ENCODE measurements around the gene TAF1C. TPM values are rescaled to one million over a fixed set of nuclear protein-coding genes. Genes with fewer than 3 reads are reported as not detected.

TAF1C gene
- total RNA-seq, 1 donor from 2014 or later: 80.2 TPM

DNA sequence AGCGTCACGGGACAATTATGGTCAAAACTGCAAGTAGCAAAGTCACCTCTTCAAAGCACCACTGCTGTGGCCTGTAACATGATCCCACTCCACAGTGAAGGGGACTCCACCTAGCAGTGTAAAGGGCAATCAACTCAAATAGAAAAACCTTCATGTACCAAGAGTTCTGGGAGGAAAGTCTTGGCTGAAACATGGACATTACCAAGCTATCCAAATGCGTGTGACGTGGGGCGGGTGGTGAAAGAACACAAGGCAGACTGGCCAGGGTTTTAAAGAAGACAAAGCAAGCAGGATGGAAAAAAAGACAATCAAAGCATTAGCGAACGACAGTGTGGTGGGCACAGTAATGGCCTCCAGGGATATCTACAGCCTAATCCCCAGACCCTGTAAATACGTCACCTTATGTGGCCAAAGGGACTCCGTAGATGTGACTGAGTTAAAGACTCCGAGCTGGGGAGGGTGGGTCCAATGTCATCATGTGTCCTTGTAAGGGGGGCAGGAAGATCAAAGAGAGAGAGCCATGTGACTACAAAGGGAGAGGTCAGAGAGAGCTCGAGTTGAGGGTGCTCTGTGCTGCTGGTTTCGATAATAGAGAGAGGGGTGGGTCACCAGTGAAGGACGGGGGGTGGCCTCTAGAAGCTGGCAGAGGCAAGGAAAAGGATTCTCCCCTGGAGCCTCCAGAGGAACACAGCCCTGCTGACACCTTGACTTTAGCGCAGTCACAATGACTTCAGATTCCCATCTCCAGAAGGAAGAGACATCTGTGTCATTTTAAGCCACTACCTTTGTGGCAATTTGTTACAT is 47.8 kb downstream of the TAF1C start:
- H3K4me1 ChIP-seq: no peaks in the 10 kb centered on the region
- H3K27me3 ChIP-seq: no peaks in the 10 kb centered on the region
- H3K36me3 ChIP-seq: no peaks in the 10 kb centered on the region
- H3K27ac ChIP-seq: peak overlapping the region; percentile 61
- TF ChIP-seq, protein P1, sequence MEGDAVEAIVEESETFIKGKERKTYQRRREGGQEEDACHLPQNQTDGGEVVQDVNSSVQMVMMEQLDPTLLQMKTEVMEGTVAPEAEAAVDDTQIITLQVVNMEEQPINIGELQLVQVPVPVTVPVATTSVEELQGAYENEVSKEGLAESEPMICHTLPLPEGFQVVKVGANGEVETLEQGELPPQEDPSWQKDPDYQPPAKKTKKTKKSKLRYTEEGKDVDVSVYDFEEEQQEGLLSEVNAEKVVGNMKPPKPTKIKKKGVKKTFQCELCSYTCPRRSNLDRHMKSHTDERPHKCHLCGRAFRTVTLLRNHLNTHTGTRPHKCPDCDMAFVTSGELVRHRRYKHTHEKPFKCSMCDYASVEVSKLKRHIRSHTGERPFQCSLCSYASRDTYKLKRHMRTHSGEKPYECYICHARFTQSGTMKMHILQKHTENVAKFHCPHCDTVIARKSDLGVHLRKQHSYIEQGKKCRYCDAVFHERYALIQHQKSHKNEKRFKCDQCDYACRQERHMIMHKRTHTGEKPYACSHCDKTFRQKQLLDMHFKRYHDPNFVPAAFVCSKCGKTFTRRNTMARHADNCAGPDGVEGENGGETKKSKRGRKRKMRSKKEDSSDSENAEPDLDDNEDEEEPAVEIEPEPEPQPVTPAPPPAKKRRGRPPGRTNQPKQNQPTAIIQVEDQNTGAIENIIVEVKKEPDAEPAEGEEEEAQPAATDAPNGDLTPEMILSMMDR (IDR thresholded peaks at IDR 0.05): no peak
- no peak overlapping the region for H3K4me3 ChIP-seq
- ATAC-seq: peak; percentile 88
- intact Hi-C loops (cut with DNase I): no loop called here
- no peaks in the 10 kb centered on the region for H3K9me3 ChIP-seq
- no peak for DNase-seq

DNA sequence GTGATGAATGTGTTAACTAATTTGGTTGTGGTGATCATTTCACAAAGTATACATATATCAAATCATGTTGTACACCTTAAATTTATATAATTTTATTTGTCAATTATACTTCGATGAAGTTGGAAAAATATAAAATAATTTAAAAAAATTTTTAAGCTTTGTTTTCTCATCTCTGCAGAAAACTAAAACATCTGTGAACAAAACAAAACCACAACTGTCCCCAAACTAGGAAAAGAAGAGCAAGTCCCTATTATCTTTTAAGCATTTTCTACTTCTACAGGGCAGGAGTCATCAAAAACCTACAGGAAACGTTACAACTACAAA is 48.4 kb downstream of the TAF1C start:
- peak overlapping the region; percentile 61 for H3K27ac ChIP-seq
- DNase-seq (no peak), ATAC-seq (no peak)
- H3K9me3 ChIP-seq: no peaks in the 10 kb centered on the region
- H3K4me3 ChIP-seq: no peak overlapping the region
- H3K36me3 ChIP-seq: no peaks in the 10 kb centered on the region
- H3K27me3 ChIP-seq: no peaks in the 10 kb centered on the region
- intact Hi-C loops (cut with DNase I): no loop called here
- H3K4me1 ChIP-seq: no peaks in the 10 kb centered on the region
- TF ChIP-seq, protein P1 (IDR thresholded peaks at IDR 0.05): no peak

DNA sequence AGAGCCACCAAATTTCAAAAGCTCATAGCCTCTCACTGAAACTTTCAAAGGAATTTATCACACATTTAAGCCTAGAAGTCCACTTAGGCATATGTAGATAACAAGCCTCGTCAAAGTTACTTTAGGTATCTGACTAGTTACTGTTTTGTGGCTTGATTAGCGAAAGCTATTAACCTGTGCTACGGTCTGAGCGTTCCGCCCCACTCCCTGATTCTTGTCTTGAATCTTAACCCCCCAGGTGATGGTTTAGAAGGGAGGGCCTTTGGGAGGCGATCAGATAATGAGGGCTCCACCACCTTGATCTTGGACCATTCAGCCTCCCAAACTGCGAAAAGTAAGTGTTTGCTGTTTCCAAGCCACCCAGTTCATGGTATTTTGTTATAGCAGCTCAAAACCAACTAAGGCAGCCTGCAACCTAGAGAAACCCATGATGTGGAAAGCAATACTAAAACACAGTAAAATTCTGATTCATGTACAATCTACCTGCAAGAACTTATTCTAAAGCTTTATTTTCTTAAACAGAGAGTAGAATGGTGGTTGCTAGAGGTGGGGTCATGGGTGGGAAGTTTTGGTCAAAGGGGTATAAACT is 49.0 kb downstream of the TAF1C start:
- DNase-seq (no peak), ATAC-seq (no peak)
- Histone ChIP-seq H3K4me1 (no peaks in the 10 kb centered on the region), H3K4me3 (no peak overlapping the region), H3K27me3 (no peaks in the 10 kb centered on the region), H3K27ac (no peak overlapping the region), H3K9me3 (no peaks in the 10 kb centered on the region), H3K36me3 (no peaks in the 10 kb centered on the region)
- intact Hi-C loops (cut with DNase I): no loop called here
- TF ChIP-seq, protein P1 (IDR thresholded peaks at IDR 0.05): no peak

DNA sequence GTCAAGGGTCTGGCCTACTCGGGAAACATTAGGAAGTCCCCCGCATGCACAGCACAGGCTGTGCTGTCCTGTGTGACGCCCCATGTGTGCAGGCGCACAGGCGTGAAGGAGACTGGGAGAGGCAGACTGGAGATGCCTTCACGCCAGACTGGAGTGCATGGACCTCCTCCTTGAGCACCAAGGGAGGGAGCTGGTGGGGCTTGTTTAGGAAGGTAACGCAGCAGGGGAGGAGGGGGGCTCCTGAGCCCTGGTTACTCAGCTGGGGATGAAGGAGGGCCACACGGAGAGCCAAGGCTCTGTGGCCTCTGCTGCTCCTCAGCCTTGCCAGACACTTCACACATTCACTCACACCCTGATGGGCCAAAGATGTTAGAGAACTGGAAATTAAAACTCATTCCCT is 49.6 kb downstream of the TAF1C start:
- Histone ChIP-seq H3K9me3 (no peaks in the 10 kb centered on the region), H3K27me3 (no peaks in the 10 kb centered on the region), H3K36me3 (no peaks in the 10 kb centered on the region), H3K4me3 (no peak overlapping the region), H3K4me1 (no peaks in the 10 kb centered on the region), H3K27ac (no peak overlapping the region)
- ATAC-seq (no peak), DNase-seq (no peak)
- TF ChIP-seq, protein P1 (IDR thresholded peaks at IDR 0.05): no peak
- intact Hi-C loops (cut with DNase I): no loop called here

DNA sequence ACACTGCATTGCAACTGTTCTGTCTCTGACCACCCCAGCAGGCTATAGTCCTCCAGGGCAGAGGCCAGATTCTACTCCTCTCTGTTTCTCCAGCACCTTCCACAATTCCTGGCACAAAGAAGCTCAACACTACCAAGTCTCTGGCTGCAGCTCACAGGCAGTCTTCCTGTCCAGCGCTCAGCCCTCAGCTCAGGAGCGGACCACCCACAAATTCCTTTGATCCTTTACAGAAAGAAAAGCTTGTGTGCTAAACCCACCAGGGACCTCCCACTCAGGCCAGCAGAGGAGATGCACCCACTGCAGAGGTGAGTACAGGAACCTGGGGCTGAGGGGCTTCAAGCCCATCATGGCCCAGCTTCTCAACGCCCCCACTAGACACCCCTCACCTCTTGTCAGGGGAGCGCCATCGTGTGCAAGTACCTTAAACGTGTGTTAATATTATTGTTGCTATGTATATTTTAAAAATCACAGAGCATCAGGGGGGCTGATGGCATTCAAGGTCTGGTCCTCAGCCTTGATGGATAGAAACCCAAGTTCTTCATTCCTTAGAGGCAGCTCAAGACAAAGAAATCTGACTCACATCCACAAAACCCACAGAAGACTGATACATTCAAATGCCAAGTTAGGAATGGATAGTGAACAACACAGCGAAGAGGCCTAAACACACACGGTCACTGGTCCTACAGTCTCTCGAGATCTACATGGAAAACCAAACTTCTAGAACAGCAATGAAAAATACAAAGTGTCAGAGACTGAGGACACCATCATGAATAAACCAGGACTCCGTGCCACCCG is 50.3 kb downstream of the TAF1C start:
- intact Hi-C loops (cut with DNase I): no loop called here

More for the DNA sequence above, 50.3 kb downstream of the TAF1C start:
- no peaks in the 10 kb centered on the region for H3K4me1 ChIP-seq
- no peaks in the 10 kb centered on the region for H3K36me3 ChIP-seq
- H3K4me3 ChIP-seq: no peak overlapping the region
- DNase-seq (no peak), ATAC-seq (no peak)
- TF ChIP-seq, protein P1 (IDR thresholded peaks at IDR 0.05): no peak
- no peaks in the 10 kb centered on the region for H3K9me3 ChIP-seq
- no peak overlapping the region for H3K27ac ChIP-seq
- no peaks in the 10 kb centered on the region for H3K27me3 ChIP-seq
